ENCODE measurements around the gene SMPD4.
"Not testable (repeated sequence)": the region's sequence is repeated elsewhere in the genome, so short reads cannot be mapped to it uniquely, and the experiment has no call there.

SMPD4 gene

DNA sequence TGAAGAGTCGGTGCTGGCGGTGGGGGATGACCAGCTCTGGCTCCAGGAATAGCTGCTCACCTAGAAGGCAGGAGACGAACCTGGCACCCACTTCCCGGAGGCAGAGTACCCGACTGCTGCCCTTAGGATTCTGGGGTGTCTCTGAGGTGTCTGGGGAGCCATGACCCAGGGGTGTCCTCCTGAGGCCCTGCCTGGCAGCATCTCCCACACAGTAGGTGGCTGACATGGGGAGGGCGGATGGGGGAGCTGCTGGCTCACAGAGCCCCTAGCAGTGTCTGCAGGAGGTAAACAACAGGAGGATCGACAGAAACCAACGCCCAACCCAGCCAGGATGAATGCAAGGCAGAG, 27.0 kb downstream of the SMPD4 start:
- H3K9ac ChIP-seq (ENCODE audit: low read length); H3K9me3 ChIP-seq (ENCODE audit: control insufficient read depth, low read depth, low read length); H3K4me1 ChIP-seq (ENCODE audit: control insufficient read depth, low read depth, low read length); H3K27me3 ChIP-seq (ENCODE audit: control insufficient read depth, insufficient read depth, low read length); H3K27ac ChIP-seq (ENCODE audit: low read length); H3K4me3 ChIP-seq (ENCODE audit: low read length): not testable (repeated sequence)
- H3K36me3 ChIP-seq (ENCODE audit: control insufficient read depth, low read depth, low read length): peaks cover 21% of the 10 kb centered on the region

DNA sequence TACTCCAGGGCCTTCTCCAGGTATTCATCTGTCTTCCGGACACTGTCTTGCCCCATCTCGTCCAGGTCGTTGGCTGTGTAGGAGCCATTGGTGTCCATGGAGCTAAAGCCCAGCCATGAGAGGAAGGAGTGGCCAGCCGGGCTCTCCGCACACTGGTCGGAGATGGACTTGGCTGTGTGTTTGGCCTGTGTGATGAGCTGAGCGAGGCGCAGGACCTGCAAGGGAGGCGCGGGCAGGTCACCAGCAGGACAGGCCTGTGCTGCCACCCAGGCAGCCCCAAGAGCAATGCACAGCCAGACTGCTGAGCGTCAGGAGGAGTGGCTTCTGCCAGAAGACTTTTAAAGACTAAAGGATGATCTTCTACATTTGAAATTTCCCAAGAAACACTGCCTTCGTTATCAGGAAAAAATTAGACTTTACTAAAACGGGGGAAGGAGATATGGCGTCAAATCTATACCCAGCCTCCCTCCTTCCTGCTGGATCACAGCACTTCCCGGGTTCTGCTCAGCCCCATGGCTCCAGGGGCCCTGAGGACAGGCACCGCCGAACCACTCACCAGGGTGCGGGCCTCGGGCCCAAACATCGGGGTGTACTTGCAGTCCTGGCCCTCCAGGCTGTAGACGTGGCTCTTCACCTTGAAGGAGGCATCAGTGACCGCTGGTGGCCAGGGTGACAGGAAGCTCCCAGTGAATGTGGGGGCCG, 27.5 kb downstream of the SMPD4 start:
- peaks cover 21% of the 10 kb centered on the region for H3K36me3 ChIP-seq (ENCODE audit: control insufficient read depth, low read depth, low read length)
- not testable (repeated sequence) for H3K27me3 ChIP-seq (ENCODE audit: control insufficient read depth, insufficient read depth, low read length)

DNA sequence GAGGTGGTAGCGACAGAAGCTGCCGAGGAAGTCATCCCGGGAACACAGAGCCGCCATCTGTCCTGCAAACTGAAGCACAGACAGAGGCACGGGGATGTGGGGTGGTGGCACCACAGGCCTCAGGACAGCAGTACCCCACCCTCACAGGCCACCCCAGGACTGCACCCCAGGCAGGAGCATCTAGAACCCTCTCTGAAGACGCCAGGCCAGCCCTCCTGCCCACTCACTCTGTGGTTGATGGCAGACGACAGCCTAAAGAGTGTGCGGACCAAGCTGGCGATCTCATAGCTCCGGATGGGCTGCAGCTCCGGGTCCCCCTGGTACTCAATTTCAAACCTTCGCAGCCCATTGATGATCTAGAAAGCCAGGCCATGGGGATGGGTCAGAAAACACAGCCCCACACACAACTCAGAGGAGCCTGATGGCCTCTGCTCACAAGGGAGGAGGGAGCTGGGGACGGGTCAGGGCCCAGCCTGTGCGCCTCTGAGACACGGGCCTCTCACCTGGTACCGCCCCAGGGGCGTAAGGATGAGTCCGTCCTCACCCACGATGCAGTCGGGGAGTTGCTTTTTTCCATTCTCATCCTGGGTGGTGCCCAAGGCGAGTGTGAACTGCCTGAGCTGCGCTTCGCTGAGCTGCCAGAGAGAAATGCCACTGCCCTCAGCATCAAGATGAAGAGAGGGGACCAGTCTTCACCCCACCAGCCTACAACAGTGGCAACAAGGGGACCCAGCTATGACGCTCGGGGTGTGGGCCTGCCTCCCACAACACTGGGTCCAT, 28.4 kb downstream of the SMPD4 start:
- Histone ChIP-seq H3K4me3 (ENCODE audit: low read length) (no peak overlapping the region), H3K36me3 (ENCODE audit: control insufficient read depth, low read depth, low read length) (peaks cover 17% of the 10 kb centered on the region), H3K27me3 (ENCODE audit: control insufficient read depth, insufficient read depth, low read length) (no peaks in the 10 kb centered on the region)

More for the DNA sequence above, 27.5 kb downstream of the SMPD4 start:
- not testable (repeated sequence) for H3K4me1 ChIP-seq (ENCODE audit: control insufficient read depth, low read depth, low read length); H3K9ac ChIP-seq (ENCODE audit: low read length); H3K9me3 ChIP-seq (ENCODE audit: control insufficient read depth, low read depth, low read length); H3K4me3 ChIP-seq (ENCODE audit: low read length); H3K27ac ChIP-seq (ENCODE audit: low read length)

DNA sequence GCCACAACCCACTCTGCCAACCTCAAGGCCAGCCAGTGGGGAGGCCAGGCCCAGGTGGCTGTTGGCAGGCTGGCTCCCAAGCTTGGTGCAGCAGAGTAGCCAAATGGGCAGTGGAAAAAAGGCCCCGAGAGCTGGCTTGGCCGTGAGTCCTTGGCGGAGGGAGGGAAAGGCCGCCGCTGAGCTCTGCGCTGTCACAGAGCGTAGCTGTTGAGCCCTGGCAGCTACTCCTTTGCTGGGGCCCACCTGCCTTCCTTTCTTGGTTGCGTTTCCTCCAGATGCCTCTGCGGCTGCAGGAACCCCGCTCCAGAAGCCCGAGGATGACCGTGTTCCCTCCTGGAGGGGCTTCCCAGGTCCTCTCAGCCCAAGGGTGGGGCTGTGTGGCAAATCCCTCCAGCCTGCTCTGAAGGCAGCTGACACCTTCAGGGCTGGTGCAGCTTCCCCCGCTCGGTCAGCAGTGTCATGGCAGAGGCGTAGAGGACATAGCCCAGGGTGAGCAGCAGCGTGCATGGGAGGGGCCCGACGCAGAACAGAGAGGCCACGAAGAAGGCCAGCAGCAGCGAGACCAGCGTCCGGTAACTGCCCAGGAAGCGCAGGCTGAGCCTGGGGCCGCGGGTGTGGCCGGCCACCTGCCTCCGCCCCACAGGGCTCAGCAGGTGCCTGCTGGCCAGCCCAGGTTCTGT, 29.1 kb downstream of the SMPD4 start:
- peaks cover 17% of the 10 kb centered on the region for H3K36me3 ChIP-seq (ENCODE audit: control insufficient read depth, low read depth, low read length)
- not testable (repeated sequence) for H3K4me1 ChIP-seq (ENCODE audit: control insufficient read depth, low read depth, low read length); H3K27ac ChIP-seq (ENCODE audit: low read length); H3K4me3 ChIP-seq (ENCODE audit: low read length); H3K27me3 ChIP-seq (ENCODE audit: control insufficient read depth, insufficient read depth, low read length); H3K9ac ChIP-seq (ENCODE audit: low read length); H3K9me3 ChIP-seq (ENCODE audit: control insufficient read depth, low read depth, low read length)

More for the DNA sequence above, 28.4 kb downstream of the SMPD4 start:
- H3K27ac ChIP-seq (ENCODE audit: low read length): no peak overlapping the region
- no peaks in the 10 kb centered on the region for H3K9me3 ChIP-seq (ENCODE audit: control insufficient read depth, low read depth, low read length)
- H3K4me1 ChIP-seq (ENCODE audit: control insufficient read depth, low read depth, low read length): no peaks in the 10 kb centered on the region
- H3K9ac ChIP-seq (ENCODE audit: low read length): no peak overlapping the region

- H3K4me3 ChIP-seq (ENCODE audit: low read length); H3K4me1 ChIP-seq (ENCODE audit: control insufficient read depth, low read depth, low read length); H3K27ac ChIP-seq (ENCODE audit: low read length); H3K27me3 ChIP-seq (ENCODE audit: control insufficient read depth, insufficient read depth, low read length); H3K9ac ChIP-seq (ENCODE audit: low read length); H3K9me3 ChIP-seq (ENCODE audit: control insufficient read depth, low read depth, low read length): not testable (repeated sequence)
- H3K36me3 ChIP-seq (ENCODE audit: control insufficient read depth, low read depth, low read length): peaks cover 17% of the 10 kb centered on the region
These were observed 30.3 kb downstream of the SMPD4 start for GRCh38 chr2:130151145-130151512.

DNA sequence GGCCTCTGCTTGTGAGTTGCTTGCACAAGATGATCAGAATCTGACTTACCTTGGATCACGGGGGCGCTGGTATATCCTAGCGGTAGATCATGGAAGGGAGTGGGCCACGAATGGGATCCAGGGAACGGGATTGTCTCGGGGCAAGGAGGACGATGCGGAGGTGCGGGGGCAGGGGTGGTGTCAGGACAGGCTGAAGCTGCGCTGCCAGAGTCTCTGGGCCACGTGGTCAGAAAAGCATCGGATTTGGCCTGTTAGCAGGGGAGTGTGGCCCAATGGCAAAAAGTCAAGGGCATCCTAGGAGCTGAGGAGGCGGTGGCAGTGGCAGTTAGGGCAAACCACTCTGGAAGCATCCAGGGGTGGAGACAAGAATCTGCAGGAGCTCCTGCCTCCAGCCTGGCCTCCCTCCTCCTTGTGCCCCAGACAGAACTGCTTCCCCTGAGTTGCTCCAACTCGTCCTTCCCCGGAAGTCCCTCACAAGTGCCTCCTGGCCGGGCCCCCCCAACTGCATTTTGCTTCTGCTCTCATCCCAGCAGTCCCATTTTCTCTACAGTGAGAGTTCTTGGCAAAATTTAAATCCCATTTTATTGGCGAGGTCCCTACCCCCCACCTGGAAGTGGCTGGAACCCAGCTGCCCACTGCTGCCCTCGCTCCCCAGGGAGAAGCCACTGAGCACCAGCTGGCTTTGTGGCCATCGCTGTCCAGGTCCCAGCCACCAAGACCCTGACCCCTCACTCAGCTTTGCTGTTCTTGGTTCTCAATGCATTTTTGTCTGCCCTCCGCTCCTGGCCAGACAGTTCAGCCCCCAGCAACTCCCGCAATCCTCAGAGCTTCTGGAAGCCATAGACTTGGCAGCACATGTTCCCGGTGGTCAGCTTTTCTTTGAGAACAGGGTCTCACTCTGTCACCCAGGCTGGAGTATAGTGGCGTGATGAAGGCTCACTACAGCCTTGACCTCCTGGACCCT, 30.9 kb downstream of the SMPD4 start:
- no peaks in the 10 kb centered on the region for H3K27me3 ChIP-seq (ENCODE audit: control insufficient read depth, insufficient read depth, low read length)
- no peak overlapping the region for H3K4me3 ChIP-seq (ENCODE audit: low read length)
- no peak overlapping the region for H3K27ac ChIP-seq (ENCODE audit: low read length)
- H3K9ac ChIP-seq (ENCODE audit: low read length): no peak overlapping the region
- peaks cover 17% of the 10 kb centered on the region for H3K36me3 ChIP-seq (ENCODE audit: control insufficient read depth, low read depth, low read length)
- no peaks in the 10 kb centered on the region for H3K9me3 ChIP-seq (ENCODE audit: control insufficient read depth, low read depth, low read length)
- H3K4me1 ChIP-seq (ENCODE audit: control insufficient read depth, low read depth, low read length): no peaks in the 10 kb centered on the region

DNA sequence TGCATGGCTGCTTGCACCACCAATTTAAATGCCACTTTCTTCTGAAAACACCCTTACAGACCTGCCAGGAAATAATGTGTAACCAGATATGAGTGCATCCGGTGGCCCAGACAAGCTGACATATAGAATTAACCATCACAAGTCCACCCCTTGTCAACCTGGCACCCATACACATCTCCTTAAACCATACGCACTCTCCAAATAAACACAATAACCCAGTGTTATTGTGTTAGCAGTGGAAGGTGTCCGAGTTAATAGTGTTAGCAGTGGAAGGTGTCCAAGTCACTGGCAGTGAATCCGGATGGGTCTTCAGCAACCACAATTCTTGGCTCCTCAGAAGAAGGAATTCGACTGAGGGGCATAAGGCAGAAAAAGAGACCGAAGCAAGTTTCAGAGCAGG, 32.9 kb downstream of the SMPD4 start:
- not testable (repeated sequence) for H3K27me3 ChIP-seq (ENCODE audit: control insufficient read depth, insufficient read depth, low read length); H3K4me3 ChIP-seq (ENCODE audit: low read length); H3K9ac ChIP-seq (ENCODE audit: low read length); H3K9me3 ChIP-seq (ENCODE audit: control insufficient read depth, low read depth, low read length); H3K27ac ChIP-seq (ENCODE audit: low read length); H3K4me1 ChIP-seq (ENCODE audit: control insufficient read depth, low read depth, low read length)
- peaks cover 11% of the 10 kb centered on the region for H3K36me3 ChIP-seq (ENCODE audit: control insufficient read depth, low read depth, low read length)

- not testable (repeated sequence) for H3K9ac ChIP-seq (ENCODE audit: low read length); H3K9me3 ChIP-seq (ENCODE audit: control insufficient read depth, low read depth, low read length); H3K27ac ChIP-seq (ENCODE audit: low read length); H3K4me1 ChIP-seq (ENCODE audit: control insufficient read depth, low read depth, low read length); H3K27me3 ChIP-seq (ENCODE audit: control insufficient read depth, insufficient read depth, low read length); H3K36me3 ChIP-seq (ENCODE audit: control insufficient read depth, low read depth, low read length)
- peak within 1 kb of the TSS; percentile 44 for H3K4me3 ChIP-seq (ENCODE audit: low read length)
These were observed 36.4 kb downstream of the SMPD4 start, which contains the start of gene CCDC74B for GRCh38 chr2:130145006-130145414. Gene CCDC74B, minus strand, starts transcription at chr2:130145112. Its CDS starts 116 bp downstream, at chr2:130144996.

DNA sequence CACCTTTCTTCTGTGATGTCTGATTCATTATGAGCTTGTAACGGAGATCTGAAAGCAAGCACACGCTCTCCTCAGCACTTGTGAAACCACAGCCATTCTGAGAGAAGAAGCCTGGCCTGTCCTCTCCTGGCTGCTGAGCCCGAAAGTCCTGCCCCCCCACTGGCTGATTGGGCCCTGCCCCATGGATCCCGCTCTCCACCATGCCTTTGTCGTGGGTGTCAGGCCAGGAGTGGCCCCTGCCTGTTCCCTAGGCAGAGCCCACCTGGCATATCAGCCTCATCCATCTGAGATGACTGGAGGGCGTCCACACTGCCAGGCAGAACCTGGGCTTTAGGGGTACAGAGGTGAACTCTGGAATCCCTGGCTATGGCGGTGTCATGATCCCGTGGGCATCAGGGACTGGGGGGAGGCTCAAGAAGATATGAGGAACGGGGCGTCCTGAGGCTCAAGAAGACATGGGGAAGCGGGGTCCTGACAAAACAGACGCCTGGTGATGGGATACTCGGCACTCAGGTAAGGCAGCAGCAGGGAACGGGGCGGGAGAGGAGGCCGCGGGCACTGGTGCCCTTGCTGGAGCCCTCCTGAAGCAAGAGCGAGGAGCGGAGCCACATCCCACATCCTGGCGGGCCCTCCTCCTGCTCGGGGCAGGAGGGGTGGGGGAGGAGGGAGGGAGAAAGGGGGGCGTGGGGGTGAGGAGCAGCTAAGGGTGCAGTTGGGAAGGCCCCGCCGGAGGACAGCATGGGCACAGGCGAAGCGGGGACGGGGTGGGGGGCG, 37.9 kb downstream of the SMPD4 start:
- not testable (repeated sequence) for H3K27me3 ChIP-seq (ENCODE audit: control insufficient read depth, insufficient read depth, low read length); H3K4me1 ChIP-seq (ENCODE audit: control insufficient read depth, low read depth, low read length)
- H3K4me3 ChIP-seq (ENCODE audit: low read length): peak overlapping the region; percentile 9

DNA sequence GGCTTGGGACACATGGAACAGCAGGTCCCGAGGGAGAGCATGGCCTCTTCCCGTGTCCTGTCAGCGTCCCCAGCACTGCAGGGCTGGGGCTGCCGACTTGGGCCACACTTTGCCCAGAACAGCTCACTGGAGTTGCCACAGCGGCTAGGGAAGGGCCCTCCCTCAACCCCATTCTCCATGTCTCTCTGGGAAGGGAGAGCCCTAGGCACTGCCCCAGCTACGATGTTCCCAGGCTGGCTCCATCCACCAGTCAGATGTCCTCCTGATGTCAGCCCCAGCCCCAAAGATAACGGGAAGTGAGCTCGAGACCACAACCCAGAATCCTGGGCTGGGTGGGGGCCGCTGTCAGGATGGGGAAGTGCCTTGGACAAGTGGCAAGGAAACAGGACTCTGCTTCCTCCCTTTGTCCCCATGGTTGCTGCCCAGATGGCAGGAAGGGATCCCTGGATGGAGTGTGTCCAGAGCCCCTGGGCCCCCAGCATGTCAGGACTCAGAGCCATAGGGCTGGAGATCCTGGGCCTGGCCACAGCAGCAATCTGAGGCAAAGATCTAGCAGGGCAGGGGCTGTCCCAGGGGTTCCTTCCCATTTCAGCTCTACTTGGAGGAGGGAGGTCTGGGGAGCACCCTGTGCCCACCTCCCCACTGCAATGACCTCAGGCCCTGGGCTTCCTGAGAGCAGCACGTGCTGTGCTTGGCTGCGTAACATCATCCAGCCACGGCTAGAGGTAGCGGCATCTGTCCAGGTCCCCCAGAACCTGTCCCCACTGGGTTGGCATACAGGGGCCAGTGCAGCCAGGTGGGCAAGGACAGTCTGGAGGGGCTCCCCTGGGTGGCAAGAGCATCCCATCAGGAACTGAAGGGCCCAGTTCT, 38.8 kb downstream of the SMPD4 start:
- H3K36me3 ChIP-seq (ENCODE audit: control insufficient read depth, low read depth, low read length); H3K9me3 ChIP-seq (ENCODE audit: control insufficient read depth, low read depth, low read length); H3K27me3 ChIP-seq (ENCODE audit: control insufficient read depth, insufficient read depth, low read length): not testable (repeated sequence)

More for the DNA sequence above, 37.9 kb downstream of the SMPD4 start:
- H3K27ac ChIP-seq (ENCODE audit: low read length); H3K36me3 ChIP-seq (ENCODE audit: control insufficient read depth, low read depth, low read length); H3K9me3 ChIP-seq (ENCODE audit: control insufficient read depth, low read depth, low read length); H3K9ac ChIP-seq (ENCODE audit: low read length): not testable (repeated sequence)

More for the DNA sequence above, 38.8 kb downstream of the SMPD4 start:
- H3K4me1 ChIP-seq (ENCODE audit: control insufficient read depth, low read depth, low read length); H3K4me3 ChIP-seq (ENCODE audit: low read length); H3K9ac ChIP-seq (ENCODE audit: low read length); H3K27ac ChIP-seq (ENCODE audit: low read length): not testable (repeated sequence)

Data from iPS-18a (cell line).